T47D (cell line): ENCODE data around the gene ZNF512.
"Not testable (repeated sequence)": the region's sequence is repeated elsewhere in the genome, so short reads cannot be mapped to it uniquely, and the experiment has no call there.

Experiments used
- DNase-seq, 2 experiments: peaks; one replicate each; pipeline versions ENCODE4 v3.0.0 to v3.0.0-alpha.2; 2011 to 2012; ENCODE audit warnings: low read depth in 1 of 2, low spot score in 1 of 2
- JUND ChIP-seq: IDR thresholded peaks from 2 replicates; pipeline ENCODE4 v1.6.1; 2012; ENCODE audit warnings: low read depth
- in situ Hi-C: cut with HindIII; loops from 2 replicates; pipeline ENCODE4 v1.10.0; 2016; ENCODE audit warnings: low sequenced_read_pairs, low pct_unique_long_range_greater_than_20kb

Gene ZNF512

DNA sequence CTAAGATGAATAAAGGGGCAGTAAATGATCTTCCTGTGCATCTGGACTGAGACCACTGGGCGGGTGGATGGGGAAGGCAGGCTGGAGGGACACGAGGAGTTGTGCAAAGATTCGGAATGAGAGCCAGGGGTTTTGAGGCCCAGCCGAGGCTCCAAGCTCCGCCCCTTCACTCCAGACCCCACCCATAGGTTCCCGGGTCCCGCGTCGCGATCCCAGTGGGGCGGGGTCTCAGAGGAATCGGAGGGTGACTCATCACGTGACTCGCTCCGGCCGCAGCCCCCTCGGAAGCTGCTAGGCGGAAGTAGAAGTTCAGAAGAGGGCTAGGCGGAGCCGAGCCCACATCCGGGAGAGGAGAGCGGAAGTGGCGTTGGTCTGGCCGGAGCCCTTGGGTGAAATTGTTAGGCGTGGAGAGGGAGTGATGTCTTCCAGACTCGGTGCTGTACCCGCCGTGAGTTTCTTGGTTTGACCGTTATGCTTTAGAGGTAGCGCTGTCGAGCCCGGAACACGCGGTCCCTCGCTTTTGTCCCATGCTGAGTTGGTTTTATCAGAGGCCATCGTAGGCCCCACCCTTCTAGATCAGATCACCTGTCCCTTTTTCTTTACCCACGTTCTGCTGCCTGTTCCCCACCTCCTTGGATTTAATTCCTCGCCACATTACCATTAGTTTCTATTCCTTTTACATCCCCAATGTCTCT, at the start of gene ZNF512:
TSS of gene ZNF512 (plus strand) at position 348 of the 695 bp plus-strand sequence. CDS start at position 419, 71 bp downstream.
- in situ Hi-C loops, result no loop called here
- TF ChIP-seq JUND, result no peak

DNA sequence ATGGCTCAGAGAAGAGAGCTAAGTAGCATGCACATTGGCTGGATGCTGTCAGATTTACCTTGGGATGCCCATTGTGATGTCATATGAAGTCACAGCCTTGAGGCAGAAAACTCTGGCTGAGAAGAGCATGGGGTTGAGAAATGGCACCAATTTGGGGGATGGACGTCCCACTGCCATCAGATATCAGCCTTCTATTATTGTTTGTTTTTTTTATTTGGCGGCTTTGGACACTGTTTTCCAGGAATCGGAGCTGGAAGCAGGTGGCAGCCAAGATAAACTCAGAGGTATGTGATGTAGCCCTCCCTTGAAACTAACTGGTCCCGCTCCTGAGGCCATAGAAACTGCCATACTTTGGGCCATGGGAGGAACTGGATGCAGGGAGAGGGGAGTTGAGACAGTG, 45.6 kb upstream of the ZNF512 start:
- in situ Hi-C loops, result no loop called here
- no peak for TF ChIP-seq JUND
- no peak for DNase-seq

More for the DNA sequence above, at the start of gene ZNF512:
- DNase-seq, result peak; percentile 35 to 84

GRCh38 chr2:27538839-27539450, 43.9 kb upstream of the ZNF512 start:
- in situ Hi-C loops, result not testable (repeated sequence)

GRCh38 chr2:27539649-27540048, 43.2 kb upstream of the ZNF512 start:
- DNase-seq, in situ Hi-C loops: not testable (repeated sequence)

More at GRCh38 chr2:27538839-27539450, 43.9 kb upstream of the ZNF512 start:
- not testable (repeated sequence) for DNase-seq

- in situ Hi-C loops, result no loop called here
- DNase-seq, result no peak
- no peak for TF ChIP-seq JUND
Observed at GRCh38 chr2:27544143-27544821, 38.6 kb upstream of the ZNF512 start.

- no peak for TF ChIP-seq JUND
- DNase-seq, result no peak
- in situ Hi-C loops, result no loop called here
Observed at GRCh38 chr2:27545348-27546141, 37.3 kb upstream of the ZNF512 start.

- in situ Hi-C loops, result no loop called here
- no peak for TF ChIP-seq JUND
- no peak for DNase-seq
Observed at GRCh38 chr2:27549303-27549702, 33.5 kb upstream of the ZNF512 start.

DNA sequence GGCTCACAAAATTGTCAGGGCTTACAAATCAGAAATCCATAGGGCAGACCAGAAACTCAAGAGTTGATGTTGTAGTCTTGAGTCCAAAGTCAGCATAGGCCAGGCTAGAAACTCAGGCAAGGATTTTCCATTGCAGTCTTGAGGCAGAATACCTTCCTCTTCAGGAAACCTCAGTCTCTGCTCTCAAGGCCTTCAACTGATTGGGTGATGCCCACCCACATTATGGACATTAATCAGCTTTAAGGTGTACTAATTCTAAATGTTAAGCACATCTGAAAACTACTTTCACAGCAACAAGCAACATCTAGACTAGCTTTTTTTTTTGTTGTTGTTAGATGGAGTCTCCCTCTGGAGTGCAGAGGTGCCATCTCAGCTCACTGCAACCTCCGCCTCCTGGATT, 31.3 kb upstream of the ZNF512 start:
- in situ Hi-C loops, result no loop called here
- DNase-seq, result no peak
- TF ChIP-seq JUND, result no peak

DNA sequence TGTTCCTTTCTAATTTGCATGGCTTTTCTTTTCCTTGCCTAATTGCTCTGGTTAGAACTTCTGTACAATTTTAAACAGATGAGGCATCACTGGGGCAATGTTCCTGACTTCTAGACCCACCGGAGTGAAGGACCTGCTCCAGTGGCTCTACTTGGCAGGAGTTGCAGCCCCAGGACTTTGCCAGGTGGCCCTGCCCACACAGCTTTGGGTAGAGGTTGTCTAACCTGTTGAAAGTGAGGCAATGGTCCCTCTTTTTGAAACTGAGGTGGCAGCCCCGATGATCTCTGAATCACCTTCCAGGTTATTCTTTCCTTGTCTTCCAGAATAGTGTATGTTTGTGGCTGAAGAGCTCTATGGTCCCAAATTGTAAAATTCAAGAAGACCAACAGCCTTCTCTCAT, 29.9 kb upstream of the ZNF512 start:
- in situ Hi-C loops, result no loop called here
- DNase-seq, result no peak
- no peak for TF ChIP-seq JUND

- in situ Hi-C loops, DNase-seq: not testable (repeated sequence)
Observed at GRCh38 chr2:27554451-27554850, 28.4 kb upstream of the ZNF512 start.

- TF ChIP-seq JUND, result no peak
- no peak for DNase-seq
- in situ Hi-C loops, result no loop called here
Observed at GRCh38 chr2:27559228-27559627, 23.6 kb upstream of the ZNF512 start.

GRCh38 chr2:27561060-27561459, 21.8 kb upstream of the ZNF512 start:
- DNase-seq, result no peak
- TF ChIP-seq JUND, result no peak
- in situ Hi-C loops, result no loop called here

DNA sequence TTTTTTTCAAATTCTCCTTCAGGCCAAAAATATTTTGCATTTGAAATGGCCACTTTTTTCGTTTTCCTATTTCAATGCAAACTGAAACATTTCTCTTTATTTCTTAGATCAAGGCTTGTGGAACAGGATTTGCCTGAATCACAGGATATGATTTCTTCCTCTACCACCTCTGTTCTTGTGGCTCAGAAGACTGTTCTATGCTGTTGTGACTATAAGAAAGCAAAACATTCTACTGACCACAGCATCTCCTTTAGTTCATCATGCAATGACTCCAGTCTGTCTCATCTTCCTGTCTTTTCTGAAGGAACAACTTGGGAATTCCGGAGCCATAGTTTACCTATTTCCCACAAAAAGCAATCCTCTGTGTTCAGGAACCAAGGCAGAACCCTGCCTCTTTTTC, 16.2 kb upstream of the ZNF512 start:
- DNase-seq, result peak in 1 of 2 experiments; percentile 7
- no peak for TF ChIP-seq JUND
- in situ Hi-C loops, result no loop called here
